ENCODE results near the gene CYB5B. TPM values are rescaled to one million over a fixed set of nuclear protein-coding genes. Genes with fewer than 3 reads are reported as not detected.
A peak's percentile ranks its signal among the peaks of the same experiment; 100 is the strongest.

Gene CYB5B
- polyA plus RNA-seq, 1 of the 3 experiments (the other 2 are of a cell fraction): 64.4 TPM

- no peaks in the 10 kb centered on the region for H3K9me3 ChIP-seq
- CTCF ChIA-PET: no interaction called here
- H3F3A ChIP-seq (replicated peaks; ENCODE audit: insufficient read depth): no peaks in the 10 kb centered on the region
- H3K4me2 ChIP-seq: no peak overlapping the region
- H3K4me1 ChIP-seq (ENCODE audit: control insufficient read depth in 1 of 2, insufficient read depth in 2 of 2, low read depth in 1 of 2, low read length in 1 of 2): peaks cover 0 to 10% of the 10 kb centered on the region in 2 experiments; a peak in 1 of 4 replicates
- TF ChIP-seq TEAD4 (IDR thresholded peaks at IDR 0.05; ENCODE audit: borderline replicate concordance, insufficient read depth) (no peak), PBX3 (IDR thresholded peaks at IDR 0.05) (no peak), JUND (IDR thresholded peaks at IDR 0.05) (no peak), FOSL2 (IDR thresholded peaks at IDR 0.05; ENCODE audit: borderline replicate concordance, low read depth) (no peak), POLR2AphosphoS5 (IDR thresholded peaks at IDR 0.05; ENCODE audit: low read depth, low read length) (no peak), TAF1 (IDR thresholded peaks at IDR 0.05; ENCODE audit: borderline replicate concordance, low read depth, low read length) (no peak), TCF12 (IDR thresholded peaks at IDR 0.05) (no peak), RCOR1 (IDR thresholded peaks at IDR 0.05; ENCODE audit: low read length) (no peak), YY1 (IDR thresholded peaks at IDR 0.05; ENCODE audit: low read depth) (no peak), SMC3 (IDR thresholded peaks at IDR 0.05; ENCODE audit: low read depth, low read length) (no peak)
- no peaks in the 10 kb centered on the region for H3K9me2 ChIP-seq
- H4K20me1 ChIP-seq (ENCODE audit: insufficient read depth): no peaks in the 10 kb centered on the region
- no peak overlapping the region for H3K9ac ChIP-seq
- no peaks in the 10 kb centered on the region for H3K36me3 ChIP-seq (replicated peaks in 1 of 2; ENCODE audit: control insufficient read depth in 1 of 2, insufficient read depth in 2 of 2, low read length in 1 of 2)
- no peaks in the 10 kb centered on the region for H3K27me3 ChIP-seq (ENCODE audit: insufficient read depth)
- WGBS (ENCODE audit: low lambda C conversion rate): 94% methylated on average over 9 of the region's 9 CpGs
- no peak overlapping the region for H2AFZ ChIP-seq (ENCODE audit: low read depth)
- POLR2A ChIA-PET: no interaction called here
- no peak for DNase-seq
- H3K27ac ChIP-seq (ENCODE audit: low read depth in 2 of 2, low read length in 1 of 2): no peak overlapping the region
- no peaks in the 10 kb centered on the region for H3K79me2 ChIP-seq (ENCODE audit: insufficient read depth)
- no peak overlapping the region for H3K4me3 ChIP-seq (ENCODE audit: low read depth in 2 of 2, low read length in 1 of 2)
Observed at GRCh38 chr16:69490707-69491324, 66.4 kb downstream of the CYB5B start.

- no peak for DNase-seq
- no peaks in the 10 kb centered on the region for H3K36me3 ChIP-seq (replicated peaks in 1 of 2; ENCODE audit: control insufficient read depth in 1 of 2, insufficient read depth in 2 of 2, low read length in 1 of 2)
- H2AFZ ChIP-seq (ENCODE audit: low read depth): no peak overlapping the region
- CTCF ChIA-PET: interaction anchor here (0.8 to 1.7 kb wide), 4 partner anchors 12 to 107 kb away, joined by 3 to 5 read pairs (median 3); no protein-coding TSS in a partner anchor
- no peaks in the 10 kb centered on the region for H3K9me2 ChIP-seq
- H3K27ac ChIP-seq (ENCODE audit: low read depth in 2 of 2, low read length in 1 of 2): peak overlapping the region in 1 of 2 experiments; percentile 93; a peak in 2 of 4 replicates
- no peak overlapping the region for H3K4me3 ChIP-seq (ENCODE audit: low read depth in 2 of 2, low read length in 1 of 2)
- no peaks in the 10 kb centered on the region for H3F3A ChIP-seq (replicated peaks; ENCODE audit: insufficient read depth)
- H3K9me3 ChIP-seq: no peaks in the 10 kb centered on the region
- peaks cover 0 to 22% of the 10 kb centered on the region in 2 experiments; a peak in 2 of 4 replicates for H3K4me1 ChIP-seq (ENCODE audit: control insufficient read depth in 1 of 2, insufficient read depth in 2 of 2, low read depth in 1 of 2, low read length in 1 of 2)
- no peaks in the 10 kb centered on the region for H4K20me1 ChIP-seq (ENCODE audit: insufficient read depth)
- 86% methylated on average over 4 of the region's 4 CpGs for whole genome bisulfite sequencing (ENCODE audit: low lambda C conversion rate)
- H3K79me2 ChIP-seq (ENCODE audit: insufficient read depth): no peaks in the 10 kb centered on the region
- H3K27me3 ChIP-seq (ENCODE audit: insufficient read depth): no peaks in the 10 kb centered on the region
- no peak overlapping the region for H3K4me2 ChIP-seq
- TF ChIP-seq USF1 (IDR thresholded peaks at IDR 0.05; ENCODE audit: borderline replicate concordance, low read depth) (no peak), CTCF (IDR thresholded peaks at IDR 0.05) (peak; percentile 48), TCF12 (IDR thresholded peaks at IDR 0.05) (no peak), EP300 (IDR thresholded peaks at IDR 0.05; ENCODE audit: borderline replicate concordance in 1 of 2, low read depth in 1 of 2, low read length in 1 of 2) (no peak), SMC3 (IDR thresholded peaks at IDR 0.05; ENCODE audit: low read depth, low read length) (peak; percentile 10; the same call in 1 of the 2 replicates), GATA2 (CRISPR knock-in tag; IDR thresholded peaks at IDR 0.05) (no peak), RAD21 (IDR thresholded peaks at IDR 0.05; ENCODE audit: low read length) (peak; percentile 33), YY1 (IDR thresholded peaks at IDR 0.05; ENCODE audit: low read depth) (no peak), POLR2AphosphoS5 (IDR thresholded peaks at IDR 0.05; ENCODE audit: low read depth, low read length) (no peak), MEF2A (IDR thresholded peaks at IDR 0.05; ENCODE audit: borderline replicate concordance, low read depth) (no peak), ELF1 (IDR thresholded peaks at IDR 0.05) (no peak), NFIC (IDR thresholded peaks at IDR 0.05; ENCODE audit: borderline replicate concordance) (no peak), FOSL2 (IDR thresholded peaks at IDR 0.05; ENCODE audit: borderline replicate concordance, low read depth) (no peak), RXRA (IDR thresholded peaks at IDR 0.05; ENCODE audit: borderline replicate concordance, low read depth) (no peak)
- POLR2A ChIA-PET: no interaction called here
- no peak overlapping the region for H3K9ac ChIP-seq
Observed at GRCh38 chr16:69494991-69495392, 70.6 kb downstream of the CYB5B start.

Measured in SK-N-SH (cell line).